Prostate gland (tissue), 2 donors: ENCODE results near the gene EPB41L2. TPM values are rescaled to one million over a fixed set of nuclear protein-coding genes. Genes with fewer than 3 reads are reported as not detected.

ENCODE experiments used
- DNase-seq: peaks from one replicate; pipeline ENCODE4 v3.0.0-alpha.2; 2019; ENCODE audit warnings: low spot score
- H3K27ac ChIP-seq, 2 donors: fragments of 200-600 bp; sonication (generic); 2 replicates each; pipeline ENCODE4 v1.5.1; 2017 to 2019
- H3K27me3 ChIP-seq: fragments of 200-600 bp; sonication (generic); replicated peaks from 2 replicates; pipeline ENCODE4 v1.5.1; 2019; ENCODE audit not compliant: insufficient read depth
- H3K36me3 ChIP-seq, 2 donors: fragments of 200-600 bp; sonication (generic); 1 replicate in 1 of 2; 2 replicates in 1 of 2; pipeline versions ENCODE4 v1.5.1 to v1.8.1; 2017 to 2019
- H3K4me1 ChIP-seq: fragments of 200-600 bp; sonication (generic); replicated peaks from 2 replicates; pipeline ENCODE4 v1.5.1; 2019
- H3K4me3 ChIP-seq, 2 donors: fragments of 200-600 bp; sonication (generic); 2 replicates each; pipeline ENCODE4 v1.5.1; 2017 to 2019
- H3K9me3 ChIP-seq: fragments of 200-600 bp; sonication (generic); 2 replicates; pipeline ENCODE4 v1.5.1; 2017
- CTCF ChIP-seq, 4 experiments: fragments of 200-600 bp in 2 of 4; fragments of 450-650 bp in 2 of 4; sonication (generic) in 2 of 4; IDR thresholded peaks; 1 replicate in 3 of 4; 2 replicates in 1 of 4; pipeline ENCODE4 v1.5.1; 2016 to 2019; ENCODE audit warnings: antibody characterized with exemption in 4 of 4, mild to moderate bottlenecking in 2 of 4, moderate library complexity in 2 of 4
- POLR2A ChIP-seq: fragments of 450-650 bp; IDR thresholded peaks from one replicate; pipeline ENCODE4 v1.6.1; 2016; ENCODE audit warnings: antibody characterized with exemption, mild to moderate bottlenecking
- POLR2AphosphoS5 ChIP-seq: sonication (generic); formaldehyde crosslinking; IDR thresholded peaks from one replicate; pipeline ENCODE4 v1.6.1; 2017; ENCODE audit warnings: antibody characterized with exemption
- WGBS: methylation state at CpG from one replicate; pipeline ENCODE4 v1.1.5; 2018; 5-methylcytosine and 5-hydroxymethylcytosine counted together
- intact Hi-C: fragments of 100-400 bp; cut with DNase I; formaldehyde crosslinking; loops from one replicate; pipeline ENCODE4 v1.14.2; 2022
- total RNA-seq, 2 donors: library from RNA; depleted of rRNA; stranded (reverse); fragments of >200 nt; gene quantifications; one replicate each; pipeline ENCODE4 v1.1.0, GENCODE V29; 2016

Gene EPB41L2
- total RNA-seq, 2 donors from 2014 or later: 11.9 to 105 TPM

- Histone ChIP-seq H3K4me3 (no peak overlapping the region), H3K27me3 (no peaks in the 10 kb centered on the region), H3K27ac (no peak overlapping the region), H3K9me3 (no peaks in the 10 kb centered on the region), H3K4me1 (no peaks in the 10 kb centered on the region), H3K36me3 (no peaks in the 10 kb centered on the region)
- DNase-seq: no peak
- WGBS: 61% methylated on average over 4 of the region's 4 CpGs
- intact Hi-C loops: no loop called here
- no peak for TF ChIP-seq CTCF (IDR thresholded peaks at IDR 0.05)
These were observed 149.9 kb downstream of the EPB41L2 start for GRCh38 chr6:130913120-130913519.

GRCh38 chr6:130912434-130912833, 150.6 kb downstream of the EPB41L2 start:
- no peak for DNase-seq
- H3K4me1 ChIP-seq: no peaks in the 10 kb centered on the region
- H3K9me3 ChIP-seq: no peaks in the 10 kb centered on the region
- H3K36me3 ChIP-seq: no peaks in the 10 kb centered on the region
- H3K4me3 ChIP-seq: no peak overlapping the region
- TF ChIP-seq POLR2AphosphoS5 (no peak), CTCF (IDR thresholded peaks at IDR 0.05) (no peak)
- intact Hi-C loops: no loop called here
- 96% methylated on average over 4 of the region's 4 CpGs for WGBS
- H3K27me3 ChIP-seq: no peaks in the 10 kb centered on the region
- H3K27ac ChIP-seq: no peak overlapping the region

- Histone ChIP-seq H3K4me1 (no peaks in the 10 kb centered on the region), H3K27ac (no peak overlapping the region), H3K27me3 (no peaks in the 10 kb centered on the region), H3K36me3 (no peaks in the 10 kb centered on the region), H3K4me3 (no peak overlapping the region), H3K9me3 (no peaks in the 10 kb centered on the region)
- no peak for DNase-seq
- intact Hi-C loops: no loop called here
- no peak for TF ChIP-seq CTCF (IDR thresholded peaks at IDR 0.05)
- TF ChIP-seq POLR2A: no peak
- TF ChIP-seq POLR2AphosphoS5: no peak
- WGBS: 96% methylated on average over 2 of the region's 2 CpGs
These were observed 154.1 kb downstream of the EPB41L2 start for GRCh38 chr6:130908958-130909357.

GRCh38 chr6:130908188-130908587, 154.9 kb downstream of the EPB41L2 start:
- H3K4me3 ChIP-seq: no peak overlapping the region
- no peaks in the 10 kb centered on the region for H3K36me3 ChIP-seq
- no peaks in the 10 kb centered on the region for H3K27me3 ChIP-seq
- H3K4me1 ChIP-seq: no peaks in the 10 kb centered on the region
- no peak for TF ChIP-seq POLR2AphosphoS5
- TF ChIP-seq POLR2A: no peak
- no peak for TF ChIP-seq CTCF (IDR thresholded peaks at IDR 0.05)
- DNase-seq: no peak
- H3K27ac ChIP-seq: no peak overlapping the region
- intact Hi-C loops: no loop called here
- H3K9me3 ChIP-seq: no peaks in the 10 kb centered on the region

- Histone ChIP-seq H3K9me3 (no peaks in the 10 kb centered on the region), H3K4me3 (no peak overlapping the region), H3K27me3 (no peaks in the 10 kb centered on the region), H3K4me1 (no peaks in the 10 kb centered on the region), H3K27ac (no peak overlapping the region), H3K36me3 (no peaks in the 10 kb centered on the region)
- TF ChIP-seq CTCF (IDR thresholded peaks at IDR 0.05) (no peak), POLR2A (no peak), POLR2AphosphoS5 (no peak)
- no peak for DNase-seq
- WGBS: 86% methylated on average over 3 of the region's 3 CpGs
- intact Hi-C loops: no loop called here
These were observed 155.4 kb downstream of the EPB41L2 start for GRCh38 chr6:130907687-130908086.
